Mesenchymal stem cell (in vitro differentiated cells and primary cell): ENCODE results near the gene OBP2A.
"Not testable (repeated sequence)": the region's sequence is repeated elsewhere in the genome, so short reads cannot be mapped to it uniquely, and the experiment has no call there.

Source experiments
- DNase-seq: peaks from one replicate; pipeline ENCODE4 v3.0.0-alpha.2; 2013
- H2AFZ ChIP-seq: one replicate; pipeline ENCODE4 v1.6.1; 2013; ENCODE audit warnings: low read depth, mild to moderate bottlenecking, control low read depth, inconsistent platforms, low read length, moderate library complexity
- H2AK5ac ChIP-seq: 2 replicates; pipeline ENCODE4 v1.6.1; 2013; ENCODE audit warnings: low read length, moderate library complexity, mild to moderate bottlenecking, inconsistent platforms; ENCODE audit not compliant: severe bottlenecking
- H2BK120ac ChIP-seq: one replicate; pipeline ENCODE4 v1.6.1; 2013; ENCODE audit warnings: low read depth, mild to moderate bottlenecking, inconsistent platforms, low read length, moderate library complexity
- H2BK12ac ChIP-seq, 2 experiments: one replicate each; pipeline ENCODE4 v1.6.1; 2013; ENCODE audit warnings: inconsistent platforms in 2 of 2, low read length in 2 of 2, mild to moderate bottlenecking in 2 of 2, moderate library complexity in 2 of 2, control low read depth in 1 of 2
- H2BK15ac ChIP-seq: one replicate; pipeline ENCODE4 v1.6.1; 2013; ENCODE audit warnings: mild to moderate bottlenecking, low read depth, inconsistent platforms; ENCODE audit not compliant: poor library complexity, severe bottlenecking
- H2BK5ac ChIP-seq: 2 replicates; pipeline ENCODE4 v1.6.1; 2013; ENCODE audit warnings: low read depth, mild to moderate bottlenecking, low read length, control low read depth, inconsistent platforms; ENCODE audit not compliant: poor library complexity, severe bottlenecking
- H3K14ac ChIP-seq, 2 experiments: one replicate each; pipeline ENCODE4 v1.6.1; 2013; ENCODE audit warnings: inconsistent platforms in 2 of 2, low read length in 2 of 2, control low read depth in 1 of 2, mild to moderate bottlenecking in 1 of 2, moderate library complexity in 1 of 2
- H3K18ac ChIP-seq, 2 experiments: one replicate each; pipeline ENCODE4 v1.6.1; 2013; ENCODE audit warnings: inconsistent platforms in 2 of 2, low read length in 2 of 2, control low read depth in 1 of 2, low read depth in 1 of 2, mild to moderate bottlenecking in 1 of 2
- H3K23ac ChIP-seq, 2 experiments: one replicate each; pipeline ENCODE4 v1.6.1; 2013; ENCODE audit warnings: inconsistent platforms in 2 of 2, low read length in 2 of 2, mild to moderate bottlenecking in 2 of 2, moderate library complexity in 2 of 2, control low read depth in 1 of 2
- H3K27ac ChIP-seq: 2 replicates; pipeline ENCODE4 v1.5.1; 2013; ENCODE audit warnings: mild to moderate bottlenecking, moderate library complexity, low read length, control low read depth, inconsistent platforms; ENCODE audit not compliant: poor library complexity, severe bottlenecking
- H3K27me3 ChIP-seq, 2 experiments: 2 replicates each; pipeline versions ENCODE4 v1.6.1 to v1.7.0; 2013; ENCODE audit warnings: low read length in 2 of 2, mild to moderate bottlenecking in 2 of 2, moderate library complexity in 2 of 2, control low read depth in 1 of 2, inconsistent platforms in 1 of 2; ENCODE audit not compliant: control insufficient read depth in 1 of 2, insufficient read depth in 1 of 2
- H3K36me3 ChIP-seq, 2 experiments: 2 replicates each; pipeline versions ENCODE4 v1.6.1 to v1.7.0; 2013; ENCODE audit warnings: low read length in 2 of 2, control low read depth in 1 of 2, inconsistent platforms in 1 of 2, low read depth in 1 of 2, mild to moderate bottlenecking in 1 of 2; ENCODE audit not compliant: insufficient read depth in 2 of 2, control insufficient read depth in 1 of 2
- H3K4ac ChIP-seq, 2 experiments: one replicate each; pipeline ENCODE4 v1.6.1; 2013; ENCODE audit warnings: inconsistent platforms in 2 of 2, low read length in 2 of 2, mild to moderate bottlenecking in 2 of 2, moderate library complexity in 2 of 2, control low read depth in 1 of 2, low read depth in 1 of 2
- H3K4me1 ChIP-seq: 2 replicates; pipeline ENCODE4 v1.6.1; 2013; ENCODE audit warnings: low read depth, low read length, control low read depth; ENCODE audit not compliant: control insufficient read depth, insufficient read depth
- H3K4me2 ChIP-seq: 2 replicates; pipeline ENCODE4 v1.6.1; 2013; ENCODE audit warnings: low read length, mild to moderate bottlenecking, inconsistent platforms; ENCODE audit not compliant: poor library complexity, severe bottlenecking
- H3K4me3 ChIP-seq, 2 experiments: 2 replicates each; pipeline versions ENCODE4 v1.5.1 to v1.7.0; 2013; ENCODE audit warnings: low read length in 2 of 2, mild to moderate bottlenecking in 2 of 2, control low read depth in 1 of 2, low read depth in 1 of 2; ENCODE audit not compliant: insufficient read depth in 1 of 2
- H3K79me1 ChIP-seq: replicated peaks from 2 replicates; pipeline ENCODE4 v1.6.1; 2013; ENCODE audit warnings: mild to moderate bottlenecking, control low read depth, low read length, inconsistent platforms; ENCODE audit not compliant: poor library complexity, severe bottlenecking
- H3K9ac ChIP-seq: 2 replicates; pipeline ENCODE4 v1.7.0; 2013; ENCODE audit warnings: mild to moderate bottlenecking, low read length, moderate library complexity
- H3K9me3 ChIP-seq: 2 replicates; pipeline ENCODE4 v1.7.0; 2013; ENCODE audit warnings: mild to moderate bottlenecking, low read length; ENCODE audit not compliant: control insufficient read depth
- H4K8ac ChIP-seq: one replicate; pipeline ENCODE4 v1.6.1; 2013; ENCODE audit warnings: inconsistent platforms, mild to moderate bottlenecking, low read length, moderate library complexity
- H4K91ac ChIP-seq: one replicate; pipeline ENCODE4 v1.6.1; 2013; ENCODE audit warnings: mild to moderate bottlenecking, low read length, inconsistent platforms
- WGBS: methylation state at CpG from one replicate; pipeline ENCODE4 v1.1.7; 2013; ENCODE audit warnings: mixed read lengths; 5-methylcytosine and 5-hydroxymethylcytosine counted together

Gene OBP2A

DNA sequence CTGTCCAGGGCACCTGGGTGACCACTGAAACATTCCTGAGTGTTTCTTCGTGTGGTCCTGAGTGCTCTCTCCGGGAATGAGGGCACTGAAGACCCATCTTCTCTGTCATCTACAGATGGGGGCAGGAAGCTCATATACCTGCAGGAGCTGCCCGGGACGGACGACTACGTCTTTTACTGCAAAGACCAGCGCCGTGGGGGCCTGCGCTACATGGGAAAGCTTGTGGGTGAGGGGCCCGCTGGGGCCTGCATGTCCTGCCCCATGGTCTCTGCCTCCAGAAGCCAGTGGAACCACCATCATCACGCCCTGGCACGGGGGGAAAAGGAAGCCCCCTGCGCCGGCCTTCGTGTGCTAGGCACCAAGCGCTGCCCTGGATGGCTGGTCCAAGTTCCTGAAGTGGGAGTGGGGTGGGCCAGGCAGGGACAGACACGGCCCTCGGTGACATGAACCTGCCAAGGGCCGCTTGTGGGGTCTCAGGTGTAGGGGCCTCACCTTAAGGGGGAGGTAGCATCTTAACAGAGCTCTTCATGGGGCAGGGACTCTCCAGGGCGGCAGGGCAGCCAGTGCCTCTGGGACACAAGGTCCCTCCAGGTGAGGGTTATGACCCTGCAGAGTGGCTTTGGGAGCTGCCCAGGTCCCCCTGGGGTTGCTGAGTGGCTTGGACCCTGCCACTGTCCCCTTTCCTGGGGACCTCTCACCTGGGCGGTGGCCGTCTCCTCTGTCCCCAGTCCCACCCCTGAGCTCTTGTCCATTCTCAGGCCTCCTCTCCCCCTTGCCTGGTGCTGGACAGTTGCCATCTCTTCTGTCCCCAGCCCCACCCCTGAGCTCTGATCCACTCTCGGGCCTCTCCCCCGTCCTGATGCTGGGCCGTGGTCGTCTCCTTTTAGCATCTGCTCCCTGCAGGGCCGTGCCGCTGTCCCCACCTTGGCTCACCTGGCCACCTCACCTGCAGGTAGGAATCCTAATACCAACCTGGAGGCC lies 2.1 kb downstream of the OBP2A start:
- H3K27me3 ChIP-seq = peaks cover 0 to 19% of the 10 kb centered on the region in 2 experiments
- no peak overlapping the region for H2AK5ac ChIP-seq
- 79% methylated on average over 28 of the region's 28 CpGs for WGBS

DNA sequence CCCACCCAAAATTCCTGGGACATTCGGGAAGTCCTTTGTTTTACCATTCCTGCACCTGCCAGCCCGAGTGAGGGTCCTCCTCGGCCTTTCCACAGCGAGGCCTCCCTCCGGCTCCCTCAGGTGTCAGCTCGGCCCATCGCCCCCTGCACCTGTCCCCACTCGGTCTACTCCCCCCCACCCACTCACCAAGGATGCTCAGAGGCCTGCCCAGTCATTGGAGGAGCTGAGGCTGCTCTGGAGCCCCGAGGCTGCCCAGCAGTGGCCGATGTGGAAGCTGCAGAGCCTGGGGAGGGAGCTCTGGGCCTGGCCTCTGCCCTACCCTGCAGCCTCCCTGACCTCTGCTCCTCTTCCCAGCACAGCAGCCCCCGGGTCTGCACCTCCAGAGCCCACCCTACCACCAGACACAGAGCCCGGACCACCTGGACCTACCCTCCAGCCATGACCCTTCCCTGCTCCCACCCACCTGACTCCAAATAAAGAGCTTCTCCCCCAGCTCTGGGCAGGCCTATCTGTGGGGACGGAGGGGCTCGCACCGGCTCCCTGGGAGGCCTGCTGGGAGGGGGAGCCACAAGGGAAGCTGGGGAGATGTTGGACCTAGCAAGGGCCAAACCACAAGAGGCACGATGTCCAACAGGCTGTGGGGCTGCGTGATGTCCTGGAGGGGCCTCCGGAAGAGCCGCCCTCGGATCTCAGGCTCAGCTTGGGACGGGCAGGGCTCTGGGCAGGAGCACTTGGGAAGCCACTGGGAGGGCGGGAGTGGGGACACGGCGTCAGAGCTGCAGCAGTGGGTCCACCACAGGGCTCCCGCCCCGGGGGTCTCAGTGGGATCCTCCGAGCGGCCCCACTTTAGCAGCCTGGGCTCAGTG lies 3.8 kb downstream of the OBP2A start:
- H3K79me1 ChIP-seq, H3K23ac ChIP-seq, H3K4me2 ChIP-seq, DNase-seq, H3K4me1 ChIP-seq, H3K4me3 ChIP-seq, H3K14ac ChIP-seq, H2BK5ac ChIP-seq, H2BK12ac ChIP-seq, H4K91ac ChIP-seq, H3K9ac ChIP-seq, H2AFZ ChIP-seq, H3K27ac ChIP-seq, H3K9me3 ChIP-seq, H3K18ac ChIP-seq, H2BK120ac ChIP-seq, H3K36me3 ChIP-seq, H4K8ac ChIP-seq, H2BK15ac ChIP-seq, H2AK5ac ChIP-seq, H3K4ac ChIP-seq: not testable (repeated sequence)
- H3K27me3 ChIP-seq = peaks cover 0 to 25% of the 10 kb centered on the region in 2 experiments
- 85% methylated on average over 26 of the region's 28 CpGs for WGBS

More for the DNA sequence above, 2.1 kb downstream of the OBP2A start:
- Histone ChIP-seq H2AFZ (no peak overlapping the region), H2BK120ac (no peak overlapping the region), H3K14ac (no peak overlapping the region), H3K4me2 (no peak overlapping the region), H3K18ac (no peak overlapping the region), H3K36me3 (no peaks in the 10 kb centered on the region), H2BK5ac (no peak overlapping the region), H3K9ac (no peak overlapping the region), H4K8ac (no peak overlapping the region), H2BK15ac (no peak overlapping the region), H3K4ac (no peak overlapping the region), H3K23ac (no peak overlapping the region), H4K91ac (no peak overlapping the region), H3K27ac (no peak overlapping the region), H3K79me1 (no peaks in the 10 kb centered on the region), H3K4me1 (no peaks in the 10 kb centered on the region), H3K9me3 (no peaks in the 10 kb centered on the region), H2BK12ac (no peak overlapping the region), H3K4me3 (no peak overlapping the region)
- no peak for DNase-seq

DNA sequence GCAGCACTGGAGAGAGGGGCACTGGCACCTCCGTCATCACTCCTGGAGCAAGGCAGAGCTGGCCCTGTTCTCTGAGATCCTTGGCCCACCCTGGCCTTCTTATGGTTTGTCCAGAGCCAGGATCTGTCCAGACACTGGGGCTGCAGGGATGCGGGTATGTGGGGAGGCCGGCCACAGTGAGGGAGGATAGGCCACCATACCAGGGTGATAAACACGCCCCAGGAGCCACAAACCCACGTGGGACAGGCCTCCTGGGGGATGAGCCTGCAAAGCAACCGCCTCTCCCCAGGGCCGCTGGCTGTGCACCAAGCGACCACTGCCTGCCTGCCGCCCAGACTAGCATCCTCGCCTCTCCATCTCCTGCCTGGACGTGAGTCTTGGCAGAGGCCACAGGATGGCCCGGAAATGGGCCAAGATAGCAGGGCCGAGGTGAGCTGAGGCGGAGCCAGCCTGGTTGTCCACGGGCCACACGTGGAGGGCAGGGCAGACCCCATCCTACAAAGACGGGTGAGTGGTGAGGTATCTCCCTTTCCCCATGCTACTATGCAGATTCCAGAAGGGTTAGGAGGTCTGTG lies 4.5 kb downstream of the OBP2A start:
- Histone ChIP-seq H3K18ac (no peak overlapping the region), H3K27ac (no peak overlapping the region), H2AFZ (no peak overlapping the region)

More for the DNA sequence above, 4.5 kb downstream of the OBP2A start:
- Histone ChIP-seq H3K27me3 (peaks cover 0 to 25% of the 10 kb centered on the region in 2 experiments), H3K4me2 (no peak overlapping the region), H2BK12ac (no peak overlapping the region), H3K4ac (no peak overlapping the region), H3K79me1 (no peaks in the 10 kb centered on the region), H2BK120ac (no peak overlapping the region), H4K91ac (no peak overlapping the region), H3K9me3 (no peaks in the 10 kb centered on the region), H3K14ac (no peak overlapping the region), H4K8ac (no peak overlapping the region), H3K9ac (no peak overlapping the region), H3K23ac (no peak overlapping the region), H3K4me3 (no peak overlapping the region), H3K36me3 (no peaks in the 10 kb centered on the region), H2BK15ac (no peak overlapping the region), H2BK5ac (no peak overlapping the region), H2AK5ac (no peak overlapping the region), H3K4me1 (no peaks in the 10 kb centered on the region)
- WGBS = 85% methylated on average over 16 of the region's 17 CpGs
- no peak for DNase-seq
